KBM-7 (cell line): ENCODE data around the gene PLXNA1.

Experiments
- DNase-seq: peaks from one replicate; pipeline ENCODE4 v3.0.0-alpha.2; 2015
- in situ Hi-C: fragments of 300-500 bp; cut with MboI; formaldehyde crosslinking; loops from 2 replicates; pipeline ENCODE4 v1.14.3; 2020; ENCODE audit warnings: low sequenced_read_pairs, low pct_unique_long_range_greater_than_20kb, mixed read lengths

Gene PLXNA1

GRCh38 chr3:126951561-126951960 lies 31.4 kb upstream of the PLXNA1 start:
- no peak for DNase-seq
- in situ Hi-C loops = no loop called here

- in situ Hi-C loops = no loop called here
- DNase-seq = no peak
Observed at GRCh38 chr3:126952261-126952982, 30.5 kb upstream of the PLXNA1 start.

- in situ Hi-C loops = no loop called here
- no peak for DNase-seq
Observed at GRCh38 chr3:126952983-126953660, 29.8 kb upstream of the PLXNA1 start.

GRCh38 chr3:126954141-126954842 lies 28.6 kb upstream of the PLXNA1 start:
- no peak for DNase-seq
- in situ Hi-C loops = no loop called here

GRCh38 chr3:126955004-126955790 lies 27.7 kb upstream of the PLXNA1 start:
- in situ Hi-C loops = no loop called here
- DNase-seq = no peak

- DNase-seq = no peak
- in situ Hi-C loops = no loop called here
Observed at GRCh38 chr3:126956361-126956760, 26.6 kb upstream of the PLXNA1 start.

GRCh38 chr3:126956866-126957650 lies 25.9 kb upstream of the PLXNA1 start:
- in situ Hi-C loops = no loop called here
- no peak for DNase-seq

GRCh38 chr3:126957776-126958637 lies 24.9 kb upstream of the PLXNA1 start:
- no peak for DNase-seq
- in situ Hi-C loops = no loop called here

GRCh38 chr3:126958638-126959085 lies 24.3 kb upstream of the PLXNA1 start:
- DNase-seq = no peak
- in situ Hi-C loops = no loop called here

- DNase-seq = no peak
- in situ Hi-C loops = no loop called here
Observed at GRCh38 chr3:126959136-126959920, 23.6 kb upstream of the PLXNA1 start.

- in situ Hi-C loops = no loop called here
- no peak for DNase-seq
Observed at GRCh38 chr3:126959921-126960603, 22.9 kb upstream of the PLXNA1 start.

- DNase-seq = no peak
- in situ Hi-C loops = no loop called here
Observed at GRCh38 chr3:126960604-126960995, 22.3 kb upstream of the PLXNA1 start.

- no peak for DNase-seq
- in situ Hi-C loops = no loop called here
Observed at GRCh38 chr3:126961191-126961790, 21.6 kb upstream of the PLXNA1 start.

GRCh38 chr3:126961791-126962461 lies 21.0 kb upstream of the PLXNA1 start:
- DNase-seq = no peak
- in situ Hi-C loops = no loop called here

- DNase-seq = no peak
- in situ Hi-C loops = no loop called here
Observed at GRCh38 chr3:126962756-126963155, 20.2 kb upstream of the PLXNA1 start.
